T-helper 2 cell (primary cell): ENCODE measurements around the gene CDCA8.

Experiments used
- DNase-seq, 5 experiments: peaks; one replicate each; pipeline versions ENCODE4 v3.0.0 to v3.0.0-alpha.2; 2012 to 2022
- total RNA-seq, 2 donors: gene quantifications; one replicate each; lab custom pipeline; 2026; lab: John Stamatoyannopoulos, UW

CDCA8 gene
- total RNA-seq = 1.2 to 3.6 reads per million in 2 donors

GRCh38 chr1:37692078-37692833 is at the start of gene CDCA8:
TSS of gene CDCA8 (plus strand) at chr1:37692516. CDS start at chr1:37692691, 175 bp downstream.
- DNase-seq = peak; percentile 96 to 99 (median 98)

GRCh38 chr1:37647281-37647680 is 45.0 kb upstream of the CDCA8 start:
- DNase-seq = no peak

DNA sequence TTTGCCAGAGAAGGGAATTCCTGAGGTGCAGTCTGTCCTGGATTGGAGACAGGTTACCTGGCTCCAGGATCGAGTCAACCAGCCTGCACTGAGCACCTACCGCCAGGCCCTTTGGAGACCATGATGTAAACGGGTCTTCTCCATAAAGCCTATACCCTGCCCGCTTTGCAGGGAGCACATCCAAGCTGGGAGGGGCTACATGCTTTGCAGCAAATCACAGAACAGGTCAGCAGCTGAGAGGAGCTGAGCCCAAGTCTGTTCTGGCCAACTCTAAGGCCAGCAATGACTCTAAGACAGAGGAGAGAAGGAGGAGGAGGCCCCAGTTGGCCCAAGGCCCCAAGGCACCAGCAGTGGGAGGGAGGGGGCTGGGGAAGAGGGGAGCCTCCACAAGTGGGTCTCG is 42.1 kb upstream of the CDCA8 start:
- no peak for DNase-seq

DNA sequence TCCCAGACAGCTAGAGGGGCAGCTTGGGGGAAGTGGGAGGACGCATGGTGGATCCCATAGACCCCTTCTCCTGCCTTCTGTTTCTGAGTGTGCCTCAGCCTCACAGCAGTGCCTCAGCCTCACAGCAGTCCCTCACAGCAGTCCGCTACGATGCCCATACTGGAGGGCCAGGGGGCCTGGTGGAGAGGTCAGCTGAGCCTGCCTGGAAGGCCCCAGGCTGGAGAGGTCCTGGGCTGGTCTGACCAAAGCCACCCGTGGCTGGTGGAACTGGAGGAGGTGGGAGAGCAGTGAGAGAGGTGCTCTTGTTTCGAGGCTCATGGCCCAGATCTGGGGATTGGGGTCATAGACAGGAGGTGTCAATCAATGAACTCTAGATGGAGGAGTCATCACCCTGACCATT is 41.6 kb upstream of the CDCA8 start:
- no peak for DNase-seq

DNA sequence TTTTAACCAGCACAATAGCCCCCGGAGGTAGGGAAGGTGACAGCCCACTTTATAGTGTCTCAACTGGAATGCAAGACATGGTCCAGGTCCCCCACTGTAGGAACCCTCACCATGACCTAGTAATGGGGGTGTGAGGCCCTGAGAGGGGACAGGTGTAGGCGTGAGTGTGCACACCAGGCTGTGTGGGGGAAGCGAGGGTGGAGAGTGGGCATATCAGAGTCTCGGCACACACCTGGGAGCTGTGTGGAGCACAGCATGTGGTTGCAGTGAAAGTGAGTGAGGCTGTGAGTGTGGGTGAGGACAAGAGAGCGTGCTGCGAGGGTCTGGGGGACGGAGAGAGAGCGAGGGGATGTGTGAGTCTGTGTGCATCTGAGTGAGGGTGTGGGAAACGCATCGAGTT is 40.5 kb upstream of the CDCA8 start:
- DNase-seq = no peak

DNA sequence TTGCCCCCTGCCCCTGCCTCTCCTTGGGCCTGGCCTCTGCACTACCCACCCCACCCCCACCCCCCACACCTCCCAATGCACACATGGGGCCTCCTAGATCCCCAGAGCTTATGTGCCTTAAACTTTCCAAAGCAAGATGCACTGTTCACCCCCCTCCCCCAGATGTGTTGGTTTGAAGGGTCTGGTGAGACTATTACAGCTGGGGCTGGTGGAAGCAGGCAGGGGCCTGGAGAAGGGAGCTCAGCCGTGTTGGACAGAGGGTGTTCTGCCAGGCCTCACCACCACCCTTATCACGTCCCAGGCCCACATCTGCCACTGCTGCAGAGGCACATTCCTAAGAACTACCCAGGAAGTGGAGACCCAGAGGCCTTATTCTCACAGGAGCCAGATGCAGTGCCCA is 39.3 kb upstream of the CDCA8 start:
- DNase-seq = no peak

GRCh38 chr1:37653906-37654305 is 38.4 kb upstream of the CDCA8 start:
- DNase-seq = no peak

DNA sequence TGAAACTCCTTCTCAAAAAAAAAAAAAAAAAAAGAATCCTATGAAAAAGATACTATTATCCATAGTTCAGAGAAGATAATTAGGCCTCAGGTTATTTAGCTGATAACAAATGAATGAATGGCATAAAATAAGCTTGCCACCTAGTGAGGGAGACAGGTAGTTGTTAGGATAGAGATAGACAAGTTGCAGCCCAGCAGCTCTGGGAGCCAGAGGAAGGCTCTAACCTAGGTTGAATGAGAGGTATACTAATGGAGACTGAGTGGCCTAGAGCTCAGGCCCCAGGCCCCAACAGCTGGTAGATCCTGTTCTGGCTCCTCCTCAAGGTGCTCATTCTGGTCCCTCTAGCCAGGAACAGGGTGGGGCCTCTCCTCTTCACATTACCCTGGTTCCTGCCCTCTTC is 37.0 kb upstream of the CDCA8 start:
- no peak for DNase-seq

DNA sequence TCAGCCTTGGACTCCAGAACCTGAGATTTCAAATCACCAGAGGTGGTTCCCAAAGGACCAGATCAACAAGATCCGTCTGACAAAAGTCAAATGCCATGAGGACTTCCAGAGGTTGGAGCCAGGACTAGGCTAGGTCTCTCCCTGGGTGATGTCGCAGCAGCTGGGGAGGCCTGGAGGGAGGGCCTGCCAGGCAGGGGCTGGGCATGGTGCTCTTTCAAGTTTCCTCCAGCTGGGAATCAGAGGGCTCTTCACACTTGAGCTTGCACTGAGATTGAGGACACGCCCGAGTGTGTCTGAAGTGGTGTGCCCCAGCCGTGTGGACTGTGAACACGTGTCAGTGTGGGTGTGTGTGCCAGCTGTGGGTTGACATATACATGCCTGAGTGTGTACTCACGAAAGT is 36.3 kb upstream of the CDCA8 start:
- DNase-seq = no peak

GRCh38 chr1:37656881-37657280 is 35.4 kb upstream of the CDCA8 start:
- DNase-seq = no peak

DNA sequence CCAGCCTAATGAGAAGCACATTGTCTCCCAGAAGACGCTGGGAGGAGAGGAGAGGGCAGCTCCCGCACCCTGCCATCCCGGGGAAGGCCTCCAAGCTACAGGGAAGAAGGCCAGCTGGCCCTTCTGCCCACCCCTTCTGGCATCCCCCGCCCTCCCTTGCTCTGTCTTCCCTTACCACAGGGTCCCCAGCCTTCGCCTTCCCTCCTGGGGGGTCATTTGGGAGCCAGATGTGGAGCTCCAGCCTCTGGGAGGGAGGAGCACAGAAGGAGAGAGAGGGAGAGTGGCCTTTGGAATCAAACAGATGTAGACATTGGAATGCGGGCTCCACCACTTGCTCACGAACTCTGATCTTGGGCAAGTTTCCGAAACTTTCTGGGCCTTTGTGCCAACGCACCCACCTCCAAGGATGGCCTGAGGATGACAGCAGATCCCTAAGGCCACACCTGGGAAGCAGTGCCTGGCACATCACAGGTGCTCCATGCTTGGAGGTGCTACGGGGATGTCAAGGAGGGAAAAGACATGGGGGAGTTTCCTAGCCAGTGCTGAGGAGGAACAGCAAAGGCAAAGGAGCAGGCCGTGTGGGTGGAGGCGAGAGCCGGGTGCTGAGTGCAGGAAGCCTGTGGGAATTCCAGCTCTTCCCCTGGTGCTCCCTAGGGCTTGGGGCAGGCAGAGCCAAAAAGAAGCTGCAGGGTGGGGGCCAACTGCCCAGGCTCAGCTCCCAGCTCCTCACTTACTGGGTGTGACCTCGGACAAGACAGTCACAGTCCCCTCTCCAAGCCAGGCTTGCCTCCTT is 34.5 kb upstream of the CDCA8 start:
- no peak for DNase-seq

GRCh38 chr1:37658486-37658885 is 33.8 kb upstream of the CDCA8 start:
- no peak for DNase-seq

GRCh38 chr1:37660664-37661063 is 31.7 kb upstream of the CDCA8 start:
- no peak for DNase-seq

DNA sequence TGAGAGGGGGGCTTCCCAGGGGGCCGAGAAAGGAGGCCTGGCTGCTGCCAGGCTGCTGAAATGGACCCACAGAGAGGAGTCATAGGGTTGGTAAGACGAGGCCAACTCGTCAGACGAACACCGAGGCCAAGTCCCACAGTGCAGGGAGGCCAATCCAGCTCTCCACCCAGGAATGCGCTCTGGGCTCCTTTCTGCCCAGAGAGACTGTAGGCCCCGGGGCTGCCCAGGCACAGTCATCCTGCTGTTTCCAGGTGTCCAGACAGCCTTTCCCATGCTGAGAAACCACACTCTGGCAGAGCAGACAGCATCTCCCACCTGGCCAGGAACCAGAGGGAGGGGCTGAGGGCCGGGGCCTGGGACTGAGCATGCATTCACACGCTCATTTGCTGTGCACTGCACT is 30.9 kb upstream of the CDCA8 start:
- DNase-seq = no peak

DNA sequence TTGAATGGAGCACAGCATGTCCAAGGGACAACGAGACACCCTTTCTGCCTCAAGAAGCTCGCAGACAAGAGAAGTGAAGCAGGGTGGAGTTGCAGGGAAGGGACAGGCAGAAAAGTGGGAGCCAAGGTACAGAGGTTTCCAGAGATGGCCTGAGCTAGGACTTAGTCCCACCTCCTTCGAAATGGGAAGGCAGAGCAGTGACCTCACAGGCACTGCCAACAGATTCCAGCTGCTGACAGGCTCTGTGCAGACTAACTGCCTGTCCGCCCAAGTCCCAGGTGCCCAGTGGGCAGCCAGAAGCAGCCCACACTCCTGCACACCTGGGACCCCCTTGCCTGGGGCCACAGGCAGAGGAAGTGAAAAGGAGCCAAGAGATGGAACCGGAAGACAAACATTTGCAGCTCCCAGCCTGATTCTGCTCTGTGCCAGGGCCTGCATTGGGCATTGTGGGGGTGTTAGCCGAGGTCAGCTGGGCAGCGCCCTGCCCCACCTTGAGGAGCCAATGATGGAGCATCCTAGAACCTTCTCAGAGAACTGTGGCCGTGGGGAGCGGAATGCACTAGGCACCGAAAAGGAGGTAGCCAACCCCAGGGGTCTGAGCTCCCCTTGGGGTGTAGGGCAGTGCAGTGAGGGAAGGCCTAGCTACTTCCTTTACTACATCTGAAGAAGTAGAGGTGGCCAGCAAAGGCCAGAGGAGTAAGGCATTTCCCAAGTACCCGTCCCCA is 30.1 kb upstream of the CDCA8 start:
- no peak for DNase-seq

DNA sequence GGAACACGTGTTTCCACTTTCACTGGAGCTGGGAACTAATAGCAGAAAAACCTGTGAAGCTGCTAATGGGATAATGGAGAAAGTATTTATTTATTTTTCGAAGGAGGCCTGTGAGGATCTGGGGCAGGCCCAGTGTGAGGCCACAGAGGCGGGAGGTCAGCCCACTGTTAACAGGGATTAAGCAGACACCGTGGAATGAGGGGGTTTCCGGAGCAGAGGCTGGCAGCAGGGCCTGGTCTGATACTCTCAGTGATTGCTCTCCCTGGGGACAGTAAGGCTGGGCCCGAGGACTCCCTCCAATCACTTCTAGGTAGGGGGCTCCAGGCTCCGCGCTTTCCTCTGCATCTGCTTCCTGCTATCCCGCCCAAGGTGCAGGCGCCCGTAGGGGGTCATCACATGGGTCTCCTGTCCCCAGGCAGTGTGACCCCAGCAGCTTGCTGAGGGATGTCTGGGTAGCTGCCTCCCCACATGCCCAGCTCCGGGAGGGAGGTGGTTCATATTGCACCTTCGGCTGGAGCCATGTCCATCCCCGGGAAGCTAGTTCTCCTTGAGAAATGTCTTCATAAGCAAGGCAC is 28.8 kb upstream of the CDCA8 start:
- no peak for DNase-seq

DNA sequence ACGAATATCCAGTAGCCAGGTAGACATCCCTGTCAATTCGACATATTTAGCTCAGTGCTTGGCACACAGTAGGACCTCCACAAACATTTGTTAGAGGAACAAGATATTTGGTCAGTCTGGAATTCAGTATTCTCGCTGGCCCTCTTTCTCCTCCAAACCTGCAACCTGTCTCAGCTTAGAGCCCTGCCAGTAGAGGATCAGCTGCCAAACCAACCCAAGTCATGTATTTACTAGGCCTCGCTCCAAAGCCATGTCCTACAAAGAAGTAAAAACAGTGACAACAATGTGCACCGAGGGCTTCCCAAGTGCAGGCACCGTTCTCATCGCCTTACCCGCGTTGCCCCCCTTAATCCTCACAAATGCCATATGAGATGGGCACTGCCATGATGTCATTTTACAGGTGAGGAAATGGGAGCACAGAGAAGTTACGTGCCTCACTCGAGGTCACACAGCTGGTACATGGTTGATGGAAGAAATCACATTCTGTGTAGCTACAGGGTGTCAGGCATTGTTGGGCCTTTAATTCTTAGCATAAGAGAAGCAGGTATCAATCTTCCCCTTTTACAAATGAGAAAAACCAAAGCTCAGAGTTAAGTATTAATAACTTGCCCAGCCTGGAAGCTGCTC is 26.0 kb upstream of the CDCA8 start:
- no peak for DNase-seq

GRCh38 chr1:37667023-37667671 is 25.2 kb upstream of the CDCA8 start:
- DNase-seq = no peak

DNA sequence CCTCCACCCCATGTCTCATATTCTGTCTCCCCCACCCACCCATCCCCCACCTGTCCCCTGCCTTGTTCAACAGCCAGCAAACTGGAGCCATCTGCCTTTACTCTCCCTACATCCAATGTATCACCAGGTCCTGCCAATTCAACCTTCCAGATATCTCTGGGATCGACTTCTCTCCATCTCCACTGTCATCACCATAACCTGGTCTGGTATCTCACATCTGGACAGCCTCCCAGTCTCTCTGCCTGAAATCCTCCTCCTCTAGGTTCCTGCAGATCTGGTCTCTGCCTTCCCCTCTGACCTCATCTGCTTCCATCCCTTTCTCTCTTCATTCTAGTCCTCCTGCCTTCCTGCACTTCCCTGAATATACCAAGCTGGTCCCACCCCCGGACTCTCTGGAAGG is 22.2 kb upstream of the CDCA8 start:
- DNase-seq = no peak

DNA sequence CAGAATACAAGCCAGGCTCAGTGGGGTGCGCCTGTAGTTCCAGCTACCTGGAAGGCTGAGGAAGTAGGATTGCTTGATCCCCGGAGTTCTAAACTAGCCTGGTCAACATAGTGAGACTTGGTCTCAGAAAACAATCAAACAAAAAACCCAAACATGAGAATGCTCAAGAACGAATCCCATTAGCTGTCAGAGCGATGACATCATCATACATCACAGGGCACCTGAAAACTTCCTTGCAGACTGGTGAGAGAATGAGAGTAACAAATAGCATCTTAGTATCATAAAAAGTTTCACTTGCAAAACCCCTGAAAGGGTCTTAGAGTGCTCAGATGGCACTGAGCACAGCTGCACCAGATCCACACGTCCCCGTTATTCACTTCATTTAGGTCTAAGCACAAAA is 21.1 kb upstream of the CDCA8 start:
- no peak for DNase-seq

DNA sequence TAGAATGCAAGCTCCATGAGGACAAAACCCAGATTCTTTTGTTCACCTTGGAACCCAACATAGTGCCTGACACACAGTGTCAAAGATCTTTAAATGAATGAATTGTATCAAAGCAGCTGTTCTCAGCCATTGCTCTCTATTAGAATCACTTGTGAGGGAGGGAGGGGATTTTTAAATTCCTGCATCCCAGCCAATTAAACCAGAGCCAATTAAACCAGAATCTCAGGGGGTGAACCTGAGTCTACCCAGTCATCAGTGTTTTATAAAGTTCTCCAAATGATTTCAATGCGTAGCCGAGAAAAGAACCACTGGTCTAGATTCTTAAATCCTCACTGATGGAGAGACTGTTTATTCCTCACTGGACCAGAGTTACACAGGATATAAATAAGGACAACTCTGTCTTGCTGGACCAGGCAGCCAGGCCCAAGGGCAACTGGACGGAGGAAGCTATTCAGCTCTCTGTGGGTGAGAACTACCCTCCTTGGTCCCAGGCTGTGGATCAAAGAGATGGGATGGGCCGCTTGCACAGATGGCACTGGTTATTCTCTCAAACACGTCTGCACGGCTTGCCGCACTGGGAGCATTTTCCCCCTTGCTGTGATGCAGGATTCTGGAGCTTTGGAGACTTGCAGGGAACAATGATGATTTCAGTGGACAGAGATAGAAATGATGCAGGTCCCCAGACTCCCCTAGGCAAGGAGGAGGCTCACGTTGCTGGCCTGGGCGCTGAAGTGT is 20.0 kb upstream of the CDCA8 start:
- DNase-seq = no peak
